Prostate gland (tissue), 2 donors: ENCODE results near the gene PITHD1. TPM values are rescaled to one million over a fixed set of nuclear protein-coding genes. Genes with fewer than 3 reads are reported as not detected.

ENCODE experiments used
- DNase-seq: peaks from one replicate; pipeline ENCODE4 v3.0.0-alpha.2; 2019; ENCODE audit warnings: low spot score
- H3K27ac ChIP-seq, 2 donors: fragments of 200-600 bp; sonication (generic); 2 replicates each; pipeline ENCODE4 v1.5.1; 2017 to 2019
- H3K27me3 ChIP-seq: fragments of 200-600 bp; sonication (generic); replicated peaks from 2 replicates; pipeline ENCODE4 v1.5.1; 2019; ENCODE audit not compliant: insufficient read depth
- H3K36me3 ChIP-seq, 2 donors: fragments of 200-600 bp; sonication (generic); 1 replicate in 1 of 2; 2 replicates in 1 of 2; pipeline versions ENCODE4 v1.5.1 to v1.8.1; 2017 to 2019
- H3K4me1 ChIP-seq: fragments of 200-600 bp; sonication (generic); replicated peaks from 2 replicates; pipeline ENCODE4 v1.5.1; 2019
- H3K4me3 ChIP-seq, 2 donors: fragments of 200-600 bp; sonication (generic); 2 replicates each; pipeline ENCODE4 v1.5.1; 2017 to 2019
- H3K9me3 ChIP-seq: fragments of 200-600 bp; sonication (generic); 2 replicates; pipeline ENCODE4 v1.5.1; 2017
- POLR2A ChIP-seq: fragments of 450-650 bp; IDR thresholded peaks from one replicate; pipeline ENCODE4 v1.6.1; 2016; ENCODE audit warnings: antibody characterized with exemption, mild to moderate bottlenecking
- POLR2AphosphoS5 ChIP-seq: sonication (generic); formaldehyde crosslinking; IDR thresholded peaks from one replicate; pipeline ENCODE4 v1.6.1; 2017; ENCODE audit warnings: antibody characterized with exemption
- WGBS: methylation state at CpG from one replicate; pipeline ENCODE4 v1.1.5; 2018; 5-methylcytosine and 5-hydroxymethylcytosine counted together
- intact Hi-C: fragments of 100-400 bp; cut with DNase I; formaldehyde crosslinking; loops from one replicate; pipeline ENCODE4 v1.14.2; 2022
- total RNA-seq, 2 donors: library from RNA; depleted of rRNA; stranded (reverse); fragments of >200 nt; gene quantifications; one replicate each; pipeline ENCODE4 v1.1.0, GENCODE V29; 2016
- TF ChIP-seq, protein P1 (sequence below), 4 experiments: fragments of 200-600 bp in 2 of 4; fragments of 450-650 bp in 2 of 4; sonication (generic) in 2 of 4; IDR thresholded peaks; 1 replicate in 3 of 4; 2 replicates in 1 of 4; pipeline ENCODE4 v1.5.1; 2016 to 2019; ENCODE audit warnings: antibody characterized with exemption in 4 of 4, mild to moderate bottlenecking in 2 of 4, moderate library complexity in 2 of 4

Gene PITHD1
- total RNA-seq, 2 donors from 2014 or later = 85.7 to 86.7 TPM

DNA sequence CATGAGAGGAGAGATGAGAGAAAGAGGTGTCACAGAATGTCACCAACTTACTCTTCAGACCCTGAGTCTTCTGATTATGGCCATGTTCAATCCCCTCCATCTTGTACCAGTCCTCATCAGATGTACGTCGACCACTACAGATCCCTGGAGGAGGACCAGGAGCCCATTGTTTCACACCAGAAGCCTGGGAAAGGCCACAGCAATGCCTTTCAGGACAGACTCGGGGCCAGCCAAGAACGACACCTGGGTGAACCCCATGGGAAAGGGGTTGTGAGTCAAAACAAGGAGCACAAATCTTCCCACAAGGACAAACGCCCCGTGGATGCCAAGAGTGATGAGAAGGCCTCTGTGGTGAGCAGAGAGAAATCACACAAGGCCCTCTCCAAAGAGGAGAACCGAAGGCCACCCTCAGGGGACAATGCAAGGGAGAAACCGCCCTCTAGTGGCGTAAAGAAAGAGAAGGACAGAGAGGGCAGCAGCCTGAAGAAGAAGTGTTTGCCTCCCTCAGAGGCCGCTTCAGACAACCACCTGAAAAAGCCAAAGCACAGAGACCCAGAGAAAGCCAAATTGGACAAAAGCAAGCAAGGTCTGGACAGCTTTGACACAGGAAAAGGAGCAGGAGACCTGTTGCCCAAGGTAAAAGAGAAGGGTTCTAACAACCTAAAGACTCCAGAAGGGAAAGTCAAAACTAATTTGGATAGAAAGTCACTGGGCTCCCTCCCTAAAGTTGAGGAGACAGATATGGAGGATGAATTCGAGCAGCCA is 27.0 kb upstream of the PITHD1 start:
- Histone ChIP-seq H3K27me3 (no peaks in the 10 kb centered on the region), H3K36me3 (peaks cover 17 to 44% of the 10 kb centered on the region in 2 donors), H3K4me3 (no peak overlapping the region), H3K27ac (no peak overlapping the region), H3K4me1 (peaks cover 3% of the 10 kb centered on the region), H3K9me3 (no peaks in the 10 kb centered on the region)
- intact Hi-C loops = no loop called here
- peak; percentile 41 for TF ChIP-seq POLR2AphosphoS5
- no peak for TF ChIP-seq POLR2A
- TF ChIP-seq, protein P1, sequence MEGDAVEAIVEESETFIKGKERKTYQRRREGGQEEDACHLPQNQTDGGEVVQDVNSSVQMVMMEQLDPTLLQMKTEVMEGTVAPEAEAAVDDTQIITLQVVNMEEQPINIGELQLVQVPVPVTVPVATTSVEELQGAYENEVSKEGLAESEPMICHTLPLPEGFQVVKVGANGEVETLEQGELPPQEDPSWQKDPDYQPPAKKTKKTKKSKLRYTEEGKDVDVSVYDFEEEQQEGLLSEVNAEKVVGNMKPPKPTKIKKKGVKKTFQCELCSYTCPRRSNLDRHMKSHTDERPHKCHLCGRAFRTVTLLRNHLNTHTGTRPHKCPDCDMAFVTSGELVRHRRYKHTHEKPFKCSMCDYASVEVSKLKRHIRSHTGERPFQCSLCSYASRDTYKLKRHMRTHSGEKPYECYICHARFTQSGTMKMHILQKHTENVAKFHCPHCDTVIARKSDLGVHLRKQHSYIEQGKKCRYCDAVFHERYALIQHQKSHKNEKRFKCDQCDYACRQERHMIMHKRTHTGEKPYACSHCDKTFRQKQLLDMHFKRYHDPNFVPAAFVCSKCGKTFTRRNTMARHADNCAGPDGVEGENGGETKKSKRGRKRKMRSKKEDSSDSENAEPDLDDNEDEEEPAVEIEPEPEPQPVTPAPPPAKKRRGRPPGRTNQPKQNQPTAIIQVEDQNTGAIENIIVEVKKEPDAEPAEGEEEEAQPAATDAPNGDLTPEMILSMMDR (IDR thresholded peaks at IDR 0.05) = peak in 3 of 4 experiments; percentile 52 to 59 (median 56)
- DNase-seq = peak; percentile 35
- 67% methylated on average over 11 of the region's 11 CpGs for whole genome bisulfite sequencing

DNA sequence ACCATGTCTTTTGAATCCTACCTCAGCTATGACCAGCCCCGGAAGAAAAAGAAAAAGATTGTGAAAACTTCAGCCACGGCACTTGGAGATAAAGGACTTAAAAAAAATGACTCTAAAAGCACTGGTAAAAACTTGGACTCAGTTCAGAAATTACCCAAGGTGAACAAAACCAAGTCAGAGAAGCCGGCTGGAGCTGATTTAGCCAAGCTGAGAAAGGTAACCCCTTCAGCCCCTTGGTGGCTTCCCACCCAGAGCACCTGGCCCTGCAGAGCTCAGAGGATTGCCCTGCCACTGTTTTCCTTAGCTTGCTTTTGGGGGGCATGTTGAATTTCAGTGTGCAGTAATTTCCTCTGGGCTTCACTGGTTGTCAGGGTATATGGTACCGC is 26.4 kb upstream of the PITHD1 start:
- H3K9me3 ChIP-seq = no peaks in the 10 kb centered on the region
- H3K4me1 ChIP-seq = peaks cover 3% of the 10 kb centered on the region
- H3K4me3 ChIP-seq = no peak overlapping the region
- peaks cover 22 to 49% of the 10 kb centered on the region in 2 donors for H3K36me3 ChIP-seq
- WGBS = 77% methylated on average over 4 of the region's 4 CpGs
- TF ChIP-seq, protein P1 (IDR thresholded peaks at IDR 0.05) = no peak
- TF ChIP-seq POLR2A (no peak), POLR2AphosphoS5 (no peak)
- no peaks in the 10 kb centered on the region for H3K27me3 ChIP-seq
- intact Hi-C loops = no loop called here
- no peak overlapping the region for H3K27ac ChIP-seq
- no peak for DNase-seq

DNA sequence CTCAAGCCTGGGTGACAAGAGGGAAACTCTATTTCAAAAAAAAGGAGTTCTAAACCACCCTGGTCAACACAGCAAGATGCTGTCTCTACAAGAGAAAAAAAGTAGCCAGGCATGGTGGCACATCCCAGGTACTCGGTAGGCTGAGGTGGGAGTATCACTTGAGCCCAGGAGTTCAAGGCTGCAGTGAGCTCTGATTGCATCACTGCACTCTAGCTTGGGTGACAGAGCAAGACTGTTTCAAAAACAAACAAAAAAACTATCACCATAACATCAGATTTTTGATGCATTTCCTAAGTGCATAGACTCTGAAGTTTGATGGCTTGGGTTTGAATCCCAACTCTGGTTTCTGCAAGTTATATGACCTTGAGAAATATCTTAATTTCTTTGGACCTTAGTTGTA is 25.3 kb upstream of the PITHD1 start:
- no peak for TF ChIP-seq POLR2AphosphoS5
- no peak for TF ChIP-seq POLR2A
- TF ChIP-seq, protein P1 (IDR thresholded peaks at IDR 0.05) = no peak
- no peak for DNase-seq
- Histone ChIP-seq H3K27ac (no peak overlapping the region), H3K4me1 (peaks cover 3% of the 10 kb centered on the region), H3K9me3 (no peaks in the 10 kb centered on the region), H3K27me3 (no peaks in the 10 kb centered on the region), H3K36me3 (peaks cover 27 to 54% of the 10 kb centered on the region in 2 donors), H3K4me3 (no peak overlapping the region)
- 94% methylated on average over 1 of the region's 1 CpG for WGBS
- intact Hi-C loops = no loop called here

DNA sequence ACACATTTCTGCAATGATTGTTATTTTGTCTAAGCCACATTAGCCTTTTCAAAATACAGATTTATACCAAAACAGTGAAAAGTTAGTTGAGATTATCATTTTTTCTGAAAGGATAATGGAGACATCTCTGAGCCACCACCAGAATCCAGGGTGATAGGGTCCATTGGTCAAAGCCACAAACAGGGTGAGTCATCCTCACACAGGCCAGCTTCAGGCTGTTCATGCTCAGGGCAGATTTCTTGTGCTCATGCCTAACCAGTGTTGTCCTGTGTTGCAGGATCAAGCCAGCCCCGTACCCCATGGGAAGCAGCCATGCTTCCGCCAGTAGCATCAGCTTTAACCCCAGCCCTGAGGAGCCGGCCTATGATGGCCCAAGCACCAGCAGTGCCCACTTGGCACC is 21.5 kb upstream of the PITHD1 start:
- H3K27ac ChIP-seq = no peak overlapping the region
- TF ChIP-seq POLR2AphosphoS5 (no peak), POLR2A (no peak)
- TF ChIP-seq, protein P1 (IDR thresholded peaks at IDR 0.05) = no peak
- peaks cover 20 to 48% of the 10 kb centered on the region in 2 donors for H3K36me3 ChIP-seq
- 85% methylated on average over 3 of the region's 3 CpGs for WGBS
- H3K9me3 ChIP-seq = no peaks in the 10 kb centered on the region
- H3K4me1 ChIP-seq = no peaks in the 10 kb centered on the region
- H3K4me3 ChIP-seq = no peak overlapping the region
- H3K27me3 ChIP-seq = no peaks in the 10 kb centered on the region
- DNase-seq = no peak
- intact Hi-C loops = no loop called here

DNA sequence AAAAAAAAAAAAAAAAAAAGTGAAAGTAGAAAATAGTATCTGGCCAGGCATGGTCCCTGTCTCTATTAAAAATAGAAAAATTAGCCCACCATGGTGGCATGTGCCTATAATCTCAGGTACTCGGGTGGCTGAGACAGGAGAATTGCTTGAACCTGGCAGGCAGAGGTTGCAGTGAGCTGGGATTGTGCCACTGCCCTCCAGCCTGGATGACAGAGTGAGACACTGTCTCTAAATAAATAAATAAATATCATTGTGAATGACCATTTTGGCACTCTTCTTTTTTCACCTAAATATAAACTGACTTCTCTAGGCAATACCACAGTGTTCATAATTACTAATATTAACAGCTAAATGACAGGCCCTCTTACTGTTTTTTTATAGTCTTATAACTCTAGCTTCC is 20.4 kb upstream of the PITHD1 start:
- 81% methylated on average over 1 of the region's 1 CpG for WGBS
- intact Hi-C loops = no loop called here
- Histone ChIP-seq H3K27ac (no peak overlapping the region), H3K27me3 (no peaks in the 10 kb centered on the region), H3K36me3 (peaks cover 15 to 38% of the 10 kb centered on the region in 2 donors), H3K4me1 (no peaks in the 10 kb centered on the region), H3K4me3 (no peak overlapping the region), H3K9me3 (no peaks in the 10 kb centered on the region)
- TF ChIP-seq POLR2AphosphoS5 (no peak), POLR2A (no peak)
- TF ChIP-seq, protein P1 (IDR thresholded peaks at IDR 0.05) = no peak
- no peak for DNase-seq
